HEK293 (cell line): ENCODE data around the gene CAPN8.

Experiments used
- CTCF ChIA-PET: fragments of 350-600 bp; formaldehyde crosslinking; extraction: SDS; loops from one replicate; lab custom pipeline; 2021; ENCODE audit warnings: antibody characterized with exemption; lab: Yijun Ruan, JAX
- POLR2A ChIA-PET: fragments of 300-600 bp; formaldehyde crosslinking; extraction: SDS; loops from one replicate; lab custom pipeline; 2020; ENCODE audit warnings: antibody characterized with exemption, inconsistent platforms; lab: Yijun Ruan, JAX
- H3K27ac ChIP-seq: fragments of 200-500 bp; sonication (Bioruptor generic); 2 replicates; pipeline ENCODE4 v1.5.1; 2014; ENCODE audit warnings: low read depth, low read length, control low read depth, inconsistent platforms; ENCODE audit errors: extremely low read depth
- H3K36me3 ChIP-seq, 2 experiments: fragments of 200-500 bp in 1 of 2; sonication (Bioruptor generic) in 1 of 2; 1 replicate in 1 of 2; 2 replicates in 1 of 2; pipeline ENCODE4 v1.5.1; 2014 to 2017; ENCODE audit warnings: inconsistent platforms in 2 of 2, low read length in 2 of 2; ENCODE audit not compliant: control insufficient read depth in 2 of 2, insufficient read depth in 1 of 2
- H3K4me1 ChIP-seq: fragments of 200-500 bp; sonication (Bioruptor generic); 2 replicates; pipeline ENCODE4 v1.5.1; 2014; ENCODE audit warnings: mild to moderate bottlenecking, low read length, inconsistent platforms; ENCODE audit not compliant: control insufficient read depth, insufficient read depth
- H3K4me3 ChIP-seq: 2 replicates; pipeline ENCODE4 v1.5.1; 2011; ENCODE audit warnings: low read depth, mild to moderate bottlenecking, control low read depth, low read length, moderate library complexity
- H3K9me3 ChIP-seq: fragments of 200-500 bp; sonication (Bioruptor generic); 2 replicates; pipeline ENCODE4 v1.5.1; 2014; ENCODE audit warnings: low read depth, low read length, inconsistent platforms; ENCODE audit not compliant: control insufficient read depth, insufficient read depth
- ATF2 ChIP-seq: fragments of 450-650 bp; formaldehyde crosslinking; IDR thresholded peaks from 2 replicates; pipeline ENCODE4 v1.5.1; 2016; ENCODE audit warnings: missing biosample characterization, missing genetic modification characterization, low read depth
- HOXD13 ChIP-seq: sonication (generic); formaldehyde crosslinking; IDR thresholded peaks from 2 replicates; pipeline ENCODE4 v1.8.0; 2022; ENCODE audit warnings: missing genetic modification reagents, borderline replicate concordance
- SCRT2 ChIP-seq: fragments of 450-650 bp; formaldehyde crosslinking; IDR thresholded peaks from 2 replicates; pipeline ENCODE4 v1.5.1; 2016; ENCODE audit warnings: missing biosample characterization, missing genetic modification characterization
- SP2 ChIP-seq: fragments of 450-650 bp; formaldehyde crosslinking; IDR thresholded peaks from 2 replicates; pipeline ENCODE4 v1.5.1; 2016; ENCODE audit warnings: missing biosample characterization, missing genetic modification characterization
- TCF7L2 ChIP-seq: IDR thresholded peaks from 2 replicates; pipeline ENCODE4 v1.6.1; 2011; ENCODE audit warnings: low read depth, mild to moderate bottlenecking, inconsistent platforms, low read length, moderate library complexity, borderline replicate concordance
- YY2 ChIP-seq: fragments of 450-650 bp; formaldehyde crosslinking; IDR thresholded peaks from 2 replicates; pipeline ENCODE4 v1.5.1; 2016; ENCODE audit warnings: missing biosample characterization, missing genetic modification characterization
- ZBTB17 ChIP-seq: fragments of 450-650 bp; formaldehyde crosslinking; IDR thresholded peaks from 2 replicates; pipeline ENCODE4 v1.5.1; 2016; ENCODE audit warnings: missing biosample characterization, missing genetic modification characterization
- ZFP41 ChIP-seq: fragments of 450-650 bp; formaldehyde crosslinking; IDR thresholded peaks from 2 replicates; pipeline ENCODE4 v1.5.1; 2016; ENCODE audit warnings: missing biosample characterization, missing genetic modification characterization, borderline replicate concordance
- ZIC2 ChIP-seq: fragments of 450-650 bp; formaldehyde crosslinking; IDR thresholded peaks from 2 replicates; pipeline ENCODE4 v1.5.1; 2016; ENCODE audit warnings: missing biosample characterization, missing genetic modification characterization
- ZNF114 ChIP-seq: fragments of 450-650 bp; formaldehyde crosslinking; IDR thresholded peaks from 2 replicates; pipeline ENCODE4 v1.5.0; 2017; ENCODE audit warnings: missing biosample characterization, missing genetic modification characterization
- ZNF132 ChIP-seq: fragments of 450-650 bp; formaldehyde crosslinking; IDR thresholded peaks from 2 replicates; pipeline ENCODE4 v1.5.1; 2017; ENCODE audit warnings: missing biosample characterization, missing genetic modification characterization, borderline replicate concordance
- ZNF169 ChIP-seq: fragments of 450-650 bp; formaldehyde crosslinking; IDR thresholded peaks from 2 replicates; pipeline ENCODE4 v1.5.1; 2016; ENCODE audit warnings: missing biosample characterization, missing genetic modification characterization
- ZNF2 ChIP-seq: fragments of 450-650 bp; formaldehyde crosslinking; IDR thresholded peaks from 2 replicates; pipeline ENCODE4 v1.5.1; 2016; ENCODE audit warnings: missing biosample characterization, missing genetic modification characterization
- ZNF324 ChIP-seq: fragments of 450-650 bp; formaldehyde crosslinking; IDR thresholded peaks from 2 replicates; pipeline ENCODE4 v1.5.1; 2016; ENCODE audit warnings: missing biosample characterization, missing genetic modification characterization
- ZNF530 ChIP-seq: fragments of 450-650 bp; formaldehyde crosslinking; IDR thresholded peaks from 2 replicates; pipeline ENCODE4 v1.5.1; 2016; ENCODE audit warnings: low read depth, missing biosample characterization, missing genetic modification characterization
- ZNF549 ChIP-seq: fragments of 450-650 bp; IDR thresholded peaks from 2 replicates; pipeline ENCODE4 v1.5.1; 2018; ENCODE audit warnings: missing biosample characterization, missing genetic modification characterization, mild to moderate bottlenecking, inconsistent platforms, moderate library complexity
- ZNF596 ChIP-seq: fragments of 450-650 bp; IDR thresholded peaks from 2 replicates; pipeline ENCODE4 v1.5.0; 2018; ENCODE audit warnings: missing biosample characterization, mild to moderate bottlenecking, missing genetic modification characterization, moderate library complexity
- ZNF610 ChIP-seq: fragments of 450-650 bp; formaldehyde crosslinking; IDR thresholded peaks from 2 replicates; pipeline ENCODE4 v1.5.1; 2016; ENCODE audit warnings: missing biosample characterization, missing genetic modification characterization, borderline replicate concordance
- ZNF623 ChIP-seq: fragments of 450-650 bp; formaldehyde crosslinking; IDR thresholded peaks from 2 replicates; pipeline ENCODE4 v1.5.1; 2016; ENCODE audit warnings: missing biosample characterization, missing genetic modification characterization
- ZNF837 ChIP-seq: fragments of 450-650 bp; formaldehyde crosslinking; IDR thresholded peaks from 2 replicates; pipeline ENCODE4 v1.5.1; 2016; ENCODE audit warnings: missing biosample characterization, missing genetic modification characterization

The CAPN8 gene

GRCh38 chr1:223525546-223525945, 140.0 kb downstream of the CAPN8 start:
- CTCF ChIA-PET: interaction anchor here (0.8 kb wide), 1 partner anchor 89 kb away, joined by 3 read pairs; no protein-coding TSS in a partner anchor

GRCh38 chr1:223524930-223525451, 140.5 kb downstream of the CAPN8 start:
- H3K4me1 ChIP-seq: no peaks in the 10 kb centered on the region
- TF ChIP-seq TCF7L2 (no peak), ZNF549 (tag by site-specific recombination) (no peak), HOXD13 (CRISPR knock-in tag) (no peak), SP2 (no peak), YY2 (tag by site-specific recombination) (no peak), ZNF596 (tag by site-specific recombination) (0 out of 2 replicates have a peak, but pooled peaks have one; percentile 14), ATF2 (tag by site-specific recombination) (no peak), ZNF610 (tag by site-specific recombination) (no peak), ZFP41 (tag by site-specific recombination) (no peak), ZIC2 (peak; percentile 51; the same call in 1 of the 2 replicates), ZNF114 (tag by site-specific recombination) (no peak), SCRT2 (no peak), ZNF837 (no peak), ZNF623 (tag by site-specific recombination) (no peak), ZNF530 (tag by site-specific recombination) (no peak)
- TF ChIP-seq, all 188 proteins: peak for 2
- CTCF ChIA-PET: interaction anchor here (0.7 to 1.5 kb wide), 3 partner anchors 11 to 121 kb away, joined by 3 to 7 read pairs (median 3); no protein-coding TSS in a partner anchor
- Histone ChIP-seq H3K36me3 (no peaks in the 10 kb centered on the region), H3K27ac (no peak overlapping the region), H3K4me3 (no peak overlapping the region), H3K9me3 (no peaks in the 10 kb centered on the region; the same call in 1 of the 2 replicates)
- POLR2A ChIA-PET: interaction anchor here (1.2 kb wide), 1 partner anchor 12 kb away, joined by 3 read pairs; no protein-coding TSS in a partner anchor

More at GRCh38 chr1:223525546-223525945, 140.0 kb downstream of the CAPN8 start:
- POLR2A ChIA-PET: no interaction called here
- Histone ChIP-seq H3K4me3 (no peak overlapping the region), H3K9me3 (no peaks in the 10 kb centered on the region), H3K27ac (no peak overlapping the region), H3K4me1 (no peaks in the 10 kb centered on the region), H3K36me3 (no peaks in the 10 kb centered on the region)
- no peak for TF ChIP-seq ZNF324 (tag by site-specific recombination)
- TF ChIP-seq ZNF132 (tag by site-specific recombination): no peak
- TF ChIP-seq ZNF169 (tag by site-specific recombination): no peak
- TF ChIP-seq ZBTB17: no peak

- POLR2A ChIA-PET: no interaction called here
- no peaks in the 10 kb centered on the region for H3K36me3 ChIP-seq
- no peak for TF ChIP-seq ZNF2 (tag by site-specific recombination)
- TF ChIP-seq, all 188 proteins: peak for 0
- H3K4me1 ChIP-seq: no peaks in the 10 kb centered on the region
- no peak overlapping the region for H3K4me3 ChIP-seq
- no peak overlapping the region for H3K27ac ChIP-seq
- CTCF ChIA-PET: interaction anchor here (1.1 to 2.0 kb wide), 2 partner anchors 10 to 387 kb away, joined by 5 to 14 read pairs; no protein-coding TSS in a partner anchor
- H3K9me3 ChIP-seq: no peaks in the 10 kb centered on the region; the same call in 1 of the 2 replicates
These were observed 144.4 kb downstream of the CAPN8 start for GRCh38 chr1:223521150-223521549.
